ENCODE data around the gene NFYC. TPM values are rescaled to one million over a fixed set of nuclear protein-coding genes. Genes with fewer than 3 reads are reported as not detected.

Gene NFYC
- total RNA-seq, 2 donors from 2014 or later, result 57.0 to 75.1 TPM

GRCh38 chr1:40755067-40755466, 63.6 kb downstream of the NFYC start:
- H3K27ac ChIP-seq, result peak overlapping the region in 1 of 2 donors; percentile 52
- H3K36me3 ChIP-seq, result peaks cover 88% of the 10 kb centered on the region
- DNase-seq (ENCODE audit: low spot score), result no peak
- H3K9me3 ChIP-seq, result no peaks in the 10 kb centered on the region
- no peak for TF ChIP-seq CTCF (IDR thresholded peaks at IDR 0.05)
- peaks cover 0 to 33% of the 10 kb centered on the region in 2 donors for H3K4me1 ChIP-seq
- no peak overlapping the region for H3K4me3 ChIP-seq
- no peaks in the 10 kb centered on the region for H3K27me3 ChIP-seq

GRCh38 chr1:40756523-40756922, 65.0 kb downstream of the NFYC start:
- H3K9me3 ChIP-seq, result no peaks in the 10 kb centered on the region
- H3K27me3 ChIP-seq, result no peaks in the 10 kb centered on the region
- H3K4me1 ChIP-seq, result peaks cover 0 to 36% of the 10 kb centered on the region in 2 donors
- H3K4me3 ChIP-seq, result no peak overlapping the region
- DNase-seq (ENCODE audit: low spot score), result no peak
- peaks cover 88% of the 10 kb centered on the region for H3K36me3 ChIP-seq
- TF ChIP-seq CTCF (IDR thresholded peaks at IDR 0.05), result no peak
- H3K27ac ChIP-seq, result no peak overlapping the region

- H3K9me3 ChIP-seq, result no peaks in the 10 kb centered on the region
- TF ChIP-seq CTCF (IDR thresholded peaks at IDR 0.05), result no peak
- H3K27me3 ChIP-seq, result no peaks in the 10 kb centered on the region
- H3K27ac ChIP-seq, result peak overlapping the region in 1 of 2 donors; percentile 73
- peaks cover 0 to 36% of the 10 kb centered on the region in 2 donors for H3K4me1 ChIP-seq
- DNase-seq (ENCODE audit: low spot score), result no peak
- H3K36me3 ChIP-seq, result peaks cover 85% of the 10 kb centered on the region
- H3K4me3 ChIP-seq, result no peak overlapping the region
Observed at GRCh38 chr1:40757084-40757483, 65.6 kb downstream of the NFYC start.

GRCh38 chr1:40758004-40758403, 66.5 kb downstream of the NFYC start:
- no peaks in the 10 kb centered on the region for H3K27me3 ChIP-seq
- H3K9me3 ChIP-seq, result no peaks in the 10 kb centered on the region
- H3K36me3 ChIP-seq, result peaks cover 90% of the 10 kb centered on the region
- no peak overlapping the region for H3K4me3 ChIP-seq
- TF ChIP-seq CTCF (IDR thresholded peaks at IDR 0.05), result no peak
- H3K27ac ChIP-seq, result peak overlapping the region in 1 of 2 donors; percentile 73
- no peak for DNase-seq (ENCODE audit: low spot score)
- H3K4me1 ChIP-seq, result peaks cover 0 to 36% of the 10 kb centered on the region in 2 donors

- DNase-seq (ENCODE audit: low spot score), result no peak
- peaks cover 90% of the 10 kb centered on the region for H3K36me3 ChIP-seq
- no peak for TF ChIP-seq CTCF (IDR thresholded peaks at IDR 0.05)
- H3K4me3 ChIP-seq, result no peak overlapping the region
- H3K9me3 ChIP-seq, result no peaks in the 10 kb centered on the region
- H3K27ac ChIP-seq, result peak overlapping the region in 1 of 2 donors; percentile 73
- peaks cover 0 to 42% of the 10 kb centered on the region in 2 donors for H3K4me1 ChIP-seq
- no peaks in the 10 kb centered on the region for H3K27me3 ChIP-seq
Observed at GRCh38 chr1:40758578-40759343, 67.3 kb downstream of the NFYC start.
